Measurements from ENCODE around the gene SDF2L1. TPM values are rescaled to one million over a fixed set of nuclear protein-coding genes. Genes with fewer than 3 reads are reported as not detected.

Gene SDF2L1
- total and polyA plus RNA-seq, 2 donors (not counting 3 experiments of a cell fraction or from before 2014, with no cell fraction given) = 66.7 to 79.5 TPM

- no peak overlapping the region for H3K4me2 ChIP-seq (ENCODE audit: insufficient read depth, low read length)
- DNase-seq (ENCODE audit: low read depth, low spot score) (no peak), FAIRE-seq (no peak)
- intact Hi-C loops (cut with micrococcal nuclease) (no loop called here), dilution Hi-C loops (cut with MboI; ENCODE audit: extremely low pct_ligation_motif_present, low sequenced_read_pairs) (no loop called here)
- H3K9me1 ChIP-seq (replicated peaks; ENCODE audit: control insufficient read depth, extremely low read depth, insufficient read depth, low read length) = no peaks in the 10 kb centered on the region
- no peaks in the 10 kb centered on the region for H3K9me3 ChIP-seq (replicated peaks; ENCODE audit: control insufficient read depth, insufficient read depth, low read length)
- no TSS peak for BruUV-seq (replicated peaks)
- TF ChIP-seq EZH2 (IDR thresholded peaks at IDR 0.05; ENCODE audit: borderline replicate concordance, low read depth, low read length, severe bottlenecking) (no peak), FOS (IDR thresholded peaks at IDR 0.05; ENCODE audit: borderline replicate concordance, insufficient read depth, low read length) (no peak), GATA2 (IDR thresholded peaks at IDR 0.05; ENCODE audit: insufficient read depth, insufficient read length, low read depth, low read length) (no peak), POLR2AphosphoS5 (IDR thresholded peaks at IDR 0.05; ENCODE audit: insufficient read depth, low read depth, low read length) (no peak), JUN (IDR thresholded peaks at IDR 0.05; ENCODE audit: borderline replicate concordance, insufficient read depth, insufficient read length, low read depth) (no peak), CTCF (IDR thresholded peaks at IDR 0.05; ENCODE audit: extremely low read depth in 1 of 2, insufficient read depth in 1 of 2, low read depth in 1 of 2, low read length in 2 of 2) (no peak), MAX (IDR thresholded peaks at IDR 0.05; ENCODE audit: insufficient read depth, insufficient read length) (no peak), MYC (IDR thresholded peaks at IDR 0.05; ENCODE audit: low read depth, low read length) (no peak), POLR2A (IDR thresholded peaks at IDR 0.05; ENCODE audit: low read depth, low read length) (no peak)
- ChIA-PET POLR2A (no interaction called here), CTCF (no interaction called here)
- no peak overlapping the region for H2AFZ ChIP-seq (ENCODE audit: low read depth, low read length)
- peaks cover 11% of the 10 kb centered on the region for H3K4me1 ChIP-seq (ENCODE audit: control insufficient read depth, extremely low read depth, insufficient read depth, low read length)
- H3K27ac ChIP-seq (ENCODE audit: insufficient read depth, low read depth, low read length) = no peak overlapping the region
- H4K20me1 ChIP-seq (replicated peaks; ENCODE audit: control insufficient read depth, extremely low read depth, insufficient read depth, low read length) = no peaks in the 10 kb centered on the region
- peaks cover 5% of the 10 kb centered on the region for H3K79me2 ChIP-seq (ENCODE audit: control insufficient read depth, insufficient read depth, low read length)
- no peak overlapping the region for H3K9ac ChIP-seq (replicated peaks; ENCODE audit: extremely low read depth, insufficient read depth, low read length)
- no peak overlapping the region for H3K4me3 ChIP-seq (replicated peaks in 1 of 3; ENCODE audit: insufficient read depth in 1 of 3, low read depth in 1 of 3, low read length in 3 of 3)
- peaks cover 0 to 2% of the 10 kb centered on the region in 2 experiments for H3K27me3 ChIP-seq (ENCODE audit: control insufficient read depth in 2 of 2, insufficient read depth in 2 of 2, low read length in 2 of 2)
- no peaks in the 10 kb centered on the region for H3K36me3 ChIP-seq (ENCODE audit: control insufficient read depth in 2 of 2, extremely low read depth in 1 of 2, insufficient read depth in 2 of 2, low read length in 2 of 2)
Observed at GRCh38 chr22:21661991-21662390, 19.9 kb downstream of the SDF2L1 start.
